COLO668 (cell line): ENCODE data around the gene AHR.
"Not testable (repeated sequence)": the region's sequence is repeated elsewhere in the genome, so short reads cannot be mapped to it uniquely, and the experiment has no call there.

Experiments
- DNase-seq: peaks from one replicate; lab custom pipeline; 2025; ENCODE audit not compliant: unreplicated experiment; lab: John Stamatoyannopoulos, UW

AHR gene

GRCh38 chr7:17371671-17372524, 73.4 kb downstream of the AHR start:
- DNase-seq: no peak

GRCh38 chr7:17374157-17374556, 75.7 kb downstream of the AHR start:
- no peak for DNase-seq

- DNase-seq: no peak
These were observed 76.2 kb downstream of the AHR start for GRCh38 chr7:17374654-17375053.

- DNase-seq: no peak
These were observed 78.1 kb downstream of the AHR start for GRCh38 chr7:17376595-17376994.

- no peak for DNase-seq
These were observed 82.5 kb downstream of the AHR start for GRCh38 chr7:17380736-17381662.

DNA sequence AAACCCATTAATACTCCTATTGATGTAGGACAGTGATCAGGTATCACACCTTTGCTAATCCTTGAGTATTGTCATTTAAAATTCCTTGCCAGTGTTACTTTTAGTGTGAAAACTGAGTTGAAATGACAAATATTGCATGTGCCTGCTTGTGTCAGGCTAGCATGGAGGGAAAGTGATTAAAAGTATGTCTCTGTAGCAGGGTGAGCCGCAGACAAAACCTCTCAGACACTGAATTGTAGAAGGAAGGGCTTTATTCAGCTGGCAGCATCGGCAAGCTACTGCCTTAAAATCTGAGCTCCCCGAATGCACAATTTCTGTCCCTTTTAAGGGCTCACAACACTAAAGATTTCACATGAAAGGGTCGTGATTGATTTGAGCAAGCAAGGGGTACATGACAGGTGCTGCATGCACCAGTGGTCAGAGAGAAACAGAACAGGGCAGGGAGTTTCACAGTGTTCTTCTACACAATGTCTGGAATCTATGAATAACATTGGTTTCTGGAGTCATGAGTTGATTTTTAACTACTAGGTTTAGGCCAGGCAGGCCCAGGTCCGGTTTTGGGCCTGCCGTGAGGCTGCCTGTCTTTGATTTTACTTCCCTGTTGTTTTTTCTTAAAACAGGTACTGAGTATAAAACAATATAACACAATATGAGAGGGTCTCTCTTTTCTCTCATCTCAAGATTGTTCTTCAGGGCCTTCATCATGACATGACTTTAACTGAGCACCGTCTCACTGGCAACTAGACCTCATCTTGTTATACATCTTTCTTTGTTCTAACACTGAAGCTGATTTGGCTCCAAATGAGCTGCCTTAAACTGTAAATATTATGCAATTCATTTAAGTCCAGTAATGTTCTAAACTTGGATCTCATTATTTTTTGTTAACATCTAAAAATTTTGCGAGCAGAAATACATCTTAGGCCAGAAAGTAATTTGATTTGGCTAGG, 84.2 kb downstream of the AHR start:
- not testable (repeated sequence) for DNase-seq

GRCh38 chr7:17384400-17384799, 85.9 kb downstream of the AHR start:
- no peak for DNase-seq

DNA sequence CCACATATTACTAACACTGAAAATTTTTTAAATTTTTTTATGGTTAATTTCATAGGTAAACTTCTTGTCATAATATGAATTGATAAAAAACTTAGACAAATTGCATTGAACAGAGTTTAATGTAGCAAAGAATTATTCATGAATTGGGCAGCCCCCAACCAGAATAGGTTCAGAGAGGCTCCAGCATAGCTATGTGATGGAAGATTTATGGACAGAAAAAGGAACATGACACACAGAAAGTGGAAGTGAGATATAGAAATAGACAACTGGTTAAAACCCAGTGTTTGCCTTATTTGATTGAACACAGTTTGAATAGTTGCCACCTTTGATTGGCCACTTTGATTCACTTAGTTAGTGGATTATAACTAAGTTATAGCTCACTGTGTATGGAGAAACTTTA, 87.2 kb downstream of the AHR start:
- DNase-seq: no peak

GRCh38 chr7:17390392-17390791, 91.9 kb downstream of the AHR start:
- DNase-seq: no peak

- DNase-seq: no peak
These were observed 92.9 kb downstream of the AHR start for GRCh38 chr7:17391366-17391765.

- no peak for DNase-seq
These were observed 94.4 kb downstream of the AHR start for GRCh38 chr7:17392846-17393245.

GRCh38 chr7:17394563-17394962, 96.1 kb downstream of the AHR start:
- DNase-seq: not testable (repeated sequence)
